ENCODE results near the gene PRDM16. TPM values are rescaled to one million over a fixed set of nuclear protein-coding genes. Genes with fewer than 3 reads are reported as not detected.
"Not testable (repeated sequence)": the region's sequence is repeated elsewhere in the genome, so short reads cannot be mapped to it uniquely, and the experiment has no call there.

The PRDM16 gene
- total RNA-seq, 1 donor from 2014 or later = 0.13 TPM

DNA sequence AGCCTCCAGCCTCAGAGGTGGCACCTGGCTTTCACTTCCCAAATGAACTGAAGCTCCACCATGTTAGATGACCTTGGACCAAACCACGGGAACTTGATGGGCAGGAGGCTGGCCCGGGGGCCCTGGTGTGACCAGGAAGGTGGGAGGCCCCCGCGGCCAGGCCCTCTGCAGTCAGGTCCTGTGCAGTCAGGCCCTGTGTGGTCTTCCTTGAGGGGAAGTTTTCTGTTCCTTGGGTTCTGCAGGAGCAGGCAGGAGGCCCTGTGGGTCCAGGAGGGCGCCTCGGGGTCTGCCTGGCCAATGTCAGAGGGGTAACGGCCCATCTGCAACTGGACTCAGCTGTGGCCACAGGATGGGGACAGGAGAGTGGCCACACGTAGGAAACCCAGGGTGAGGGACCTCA is 13.0 kb downstream of the PRDM16 start:
- DNase-seq (ENCODE audit: low read depth, low spot score) = no peak

DNA sequence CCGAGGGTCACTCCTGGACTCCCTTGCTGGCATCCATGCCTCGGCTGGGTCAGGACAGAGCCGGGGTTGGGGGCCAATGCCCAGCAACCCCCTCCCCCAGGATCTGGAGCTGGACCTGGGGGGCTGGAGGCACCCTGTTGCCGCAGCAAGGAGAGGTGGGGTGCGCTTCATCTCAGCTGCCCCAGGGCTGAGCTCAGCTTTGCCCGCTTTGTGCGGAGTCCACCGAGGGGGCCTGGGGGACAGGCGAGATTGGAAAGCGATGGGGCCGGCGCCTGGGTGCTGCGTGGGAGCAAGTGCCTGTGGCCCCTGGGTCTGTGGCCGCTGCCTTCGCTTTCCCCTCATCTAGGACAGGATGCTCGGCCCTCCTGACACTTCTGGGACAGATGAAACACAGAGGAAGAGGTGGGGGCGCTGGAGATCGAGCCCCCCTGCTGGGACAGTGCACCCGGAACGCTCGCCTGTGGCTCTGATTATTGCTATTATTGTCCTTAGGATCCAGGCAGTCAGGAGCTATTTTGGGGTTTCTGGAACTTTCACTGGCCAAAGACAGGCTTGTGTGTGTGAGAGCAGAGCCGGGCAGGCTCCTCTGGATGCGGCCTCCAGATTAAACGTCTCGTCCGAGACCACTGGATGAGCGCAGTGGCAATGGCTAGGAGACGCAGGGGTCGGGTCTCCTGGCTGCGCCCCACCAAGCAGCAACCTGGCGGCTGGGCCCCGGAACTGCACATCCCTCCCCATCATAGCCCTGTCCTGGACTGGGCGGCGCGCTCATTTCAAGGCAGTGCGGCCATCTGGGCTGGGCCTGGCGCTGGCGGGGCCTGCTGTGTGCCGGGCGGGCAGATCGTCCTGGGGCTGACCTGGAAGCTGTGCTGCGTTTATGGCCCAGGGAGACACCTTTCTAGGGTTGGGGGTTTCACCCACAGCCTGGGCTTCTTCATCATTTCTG is 13.8 kb downstream of the PRDM16 start:
- no peak for DNase-seq (ENCODE audit: low read depth, low spot score)

DNA sequence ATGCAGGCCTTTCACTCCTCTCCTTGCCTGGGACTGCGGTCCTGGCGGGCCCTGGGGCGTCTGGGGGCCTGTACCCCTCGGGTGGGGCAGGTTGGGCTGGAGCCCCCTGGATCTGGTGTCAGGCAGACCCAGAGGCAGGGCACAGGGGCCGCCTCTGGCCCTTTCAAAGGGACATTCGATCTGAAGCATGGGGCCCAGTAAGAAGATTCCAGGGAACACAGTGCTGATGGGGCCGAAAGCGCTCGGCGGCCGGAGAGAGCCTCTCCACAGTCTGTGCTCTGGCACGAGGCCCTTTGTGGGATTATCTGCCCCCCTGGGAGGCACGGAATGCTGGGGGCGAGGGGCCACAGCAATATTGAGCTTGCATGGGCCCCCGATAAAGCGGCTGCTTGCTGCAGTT is 15.2 kb downstream of the PRDM16 start:
- no peak for DNase-seq (ENCODE audit: low read depth, low spot score)

DNA sequence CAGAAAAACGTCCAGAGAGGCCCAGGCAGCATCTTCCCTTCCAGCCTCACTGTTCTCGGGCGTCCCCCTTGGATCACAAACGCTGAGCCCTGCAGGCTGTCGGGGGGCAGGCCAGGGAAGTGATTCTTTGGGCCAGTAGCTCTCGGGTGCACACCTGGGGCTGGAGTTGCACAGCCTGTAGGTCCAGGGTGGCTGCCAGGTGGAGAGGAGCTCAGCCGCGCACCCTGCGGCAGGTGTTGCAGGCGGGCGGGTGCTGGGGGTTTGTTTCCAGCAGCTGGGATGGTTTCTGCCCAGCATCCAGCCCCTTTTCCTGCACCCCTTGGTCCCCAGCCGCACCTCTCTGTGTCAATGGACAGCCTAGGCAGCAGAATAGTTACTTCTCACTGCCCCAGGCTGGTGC is 15.7 kb downstream of the PRDM16 start:
- DNase-seq (ENCODE audit: low read depth, low spot score) = no peak

DNA sequence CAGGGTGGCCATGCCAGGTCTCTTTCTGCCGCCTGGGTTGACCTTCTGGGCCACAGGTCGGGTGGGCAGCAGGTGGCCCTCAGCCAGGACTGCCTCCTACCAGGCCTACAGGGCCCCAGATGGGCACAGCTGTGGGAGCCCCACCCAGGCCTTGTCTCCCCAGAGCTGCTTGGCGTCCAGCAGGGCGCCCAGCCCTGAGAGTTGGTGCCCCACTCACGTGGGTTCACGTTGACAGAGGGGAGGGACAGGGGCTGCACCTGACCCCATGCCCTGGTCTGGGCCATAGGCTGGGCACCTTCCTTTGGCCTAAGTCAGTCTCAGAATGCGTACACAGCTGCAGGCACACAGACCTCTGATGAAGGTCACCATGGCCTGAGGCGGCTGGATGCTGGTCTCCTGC is 16.7 kb downstream of the PRDM16 start:
- no peak for DNase-seq (ENCODE audit: low read depth, low spot score)

DNA sequence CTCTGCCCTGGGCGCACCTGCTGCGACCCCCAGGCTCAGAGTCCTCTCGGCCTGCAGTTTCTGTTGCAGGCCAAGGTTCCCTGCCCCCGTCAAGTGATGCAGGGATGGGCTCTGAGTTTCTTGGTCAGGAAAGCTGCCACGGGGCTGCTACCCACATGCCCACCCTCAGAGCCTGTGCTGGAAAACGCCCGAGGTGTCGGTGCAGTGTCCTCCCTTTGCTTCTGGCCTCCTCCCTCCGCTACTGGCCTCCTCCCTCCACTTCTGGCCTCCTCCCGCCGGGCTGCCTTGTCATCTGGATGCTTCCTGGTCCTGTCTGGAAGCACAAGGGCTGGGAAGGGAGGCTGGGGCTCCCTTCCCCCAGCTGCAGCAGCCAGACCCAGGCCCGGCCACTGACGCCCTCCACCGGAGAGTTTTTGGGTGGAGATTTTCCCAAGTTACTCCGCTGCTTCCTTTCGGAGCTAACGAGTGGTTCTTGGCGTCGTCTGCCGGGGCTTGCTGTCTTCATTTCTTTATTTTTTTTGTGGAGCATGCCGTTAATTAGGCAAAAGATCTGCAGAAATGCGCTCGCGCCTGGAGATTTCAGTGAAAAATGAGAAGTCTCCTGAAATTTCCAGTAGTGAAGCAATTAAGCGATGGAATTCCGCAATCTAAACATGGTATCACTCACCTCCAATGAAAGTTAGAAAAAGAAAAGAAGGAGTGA is 17.4 kb downstream of the PRDM16 start:
- no peak for DNase-seq (ENCODE audit: low read depth, low spot score)

DNA sequence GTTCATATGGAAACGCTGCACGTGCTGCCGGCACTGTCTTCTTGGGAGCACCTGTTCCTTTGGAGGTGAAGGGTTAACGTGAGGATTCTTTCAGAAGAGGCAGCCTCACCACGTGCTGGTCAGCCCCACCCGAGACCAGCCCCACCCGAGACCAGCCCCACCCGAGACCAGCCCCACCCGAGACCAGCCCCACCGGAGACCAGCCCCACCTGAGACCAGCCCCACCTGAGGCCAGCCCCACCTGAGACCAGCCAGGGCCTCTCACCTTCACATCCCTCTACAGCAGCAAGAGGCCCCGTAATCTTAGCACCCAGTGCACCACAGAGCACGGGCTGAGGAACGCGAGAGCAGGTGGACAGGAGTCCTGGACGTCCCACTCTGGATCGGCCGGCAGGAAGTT is 18.0 kb downstream of the PRDM16 start:
- no peak for DNase-seq (ENCODE audit: low read depth, low spot score)

DNA sequence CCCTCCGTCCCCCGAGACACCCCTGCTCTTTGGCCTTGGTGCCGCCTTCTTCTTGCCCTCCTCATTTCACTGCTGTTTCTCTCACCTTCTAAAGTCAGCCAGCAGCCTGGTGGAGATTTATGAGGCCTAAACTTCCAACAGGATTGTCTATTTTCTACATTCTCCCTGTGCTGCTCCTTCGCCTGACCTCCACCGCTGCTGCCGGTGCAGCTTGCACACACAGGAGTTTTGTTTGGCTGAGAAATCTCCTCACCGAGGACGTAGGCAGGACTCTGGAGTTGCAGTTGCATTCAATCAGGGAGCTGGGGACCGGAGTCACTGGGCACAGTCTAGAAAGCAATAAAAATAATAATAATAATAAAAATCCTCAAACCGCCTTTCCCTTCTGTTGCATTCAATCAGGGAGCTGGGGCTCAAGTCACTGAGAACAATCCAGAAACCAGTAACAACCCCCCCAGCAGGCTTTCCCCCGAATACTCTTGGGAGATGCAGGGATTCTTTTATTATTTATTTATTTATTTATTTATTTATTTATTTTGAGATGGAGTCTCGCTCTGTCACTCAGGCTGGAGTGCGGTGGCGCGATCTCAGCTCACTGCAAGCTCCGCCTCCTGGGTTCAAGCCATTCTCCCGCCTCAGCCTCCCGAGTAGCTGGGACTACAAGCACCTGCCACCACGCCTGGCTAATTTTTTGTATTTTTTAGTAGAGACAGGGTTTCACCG is 19.1 kb downstream of the PRDM16 start:
- not testable (repeated sequence) for DNase-seq (ENCODE audit: low read depth, low spot score)

DNA sequence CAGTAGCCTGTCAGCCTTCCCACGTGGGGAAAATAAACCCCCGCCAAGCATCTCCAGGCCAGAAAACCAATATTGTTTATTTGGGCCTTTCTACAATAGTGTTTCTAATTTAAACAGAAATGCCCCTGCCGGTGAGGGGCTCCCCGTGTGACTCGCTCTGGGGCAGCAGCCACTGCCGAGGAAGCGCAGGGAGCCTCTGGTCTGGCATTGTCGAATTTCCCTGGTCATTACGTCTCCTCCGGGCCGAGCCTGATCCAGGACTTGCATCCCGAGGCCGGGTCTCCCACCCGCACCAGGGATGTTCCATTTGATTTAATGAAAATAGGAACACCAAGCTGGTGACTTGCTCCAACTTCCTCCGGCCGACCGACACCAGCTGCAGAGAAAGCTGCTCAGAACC is 20.5 kb downstream of the PRDM16 start:
- DNase-seq (ENCODE audit: low read depth, low spot score) = no peak

DNA sequence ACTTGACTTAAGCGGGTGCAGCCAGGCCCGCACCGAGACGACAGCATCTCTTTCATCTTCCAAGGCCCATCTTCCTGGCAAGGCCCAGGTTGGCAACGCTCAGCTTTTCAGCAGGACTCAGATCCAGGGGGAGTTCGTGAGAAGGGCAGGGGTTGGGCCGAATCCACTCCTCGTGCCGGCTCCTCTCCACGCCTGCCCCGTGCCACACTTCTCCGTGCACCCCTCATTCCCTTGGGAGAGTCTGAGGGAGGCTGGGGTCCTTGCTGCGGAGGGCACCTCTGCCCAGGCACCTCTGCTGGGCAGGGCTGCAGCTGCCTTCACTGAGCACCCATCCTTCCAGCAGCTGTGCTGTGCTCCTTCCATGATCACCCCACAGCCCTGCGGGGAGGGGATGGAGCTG is 22.3 kb downstream of the PRDM16 start:
- no peak for DNase-seq (ENCODE audit: low read depth, low spot score)

DNA sequence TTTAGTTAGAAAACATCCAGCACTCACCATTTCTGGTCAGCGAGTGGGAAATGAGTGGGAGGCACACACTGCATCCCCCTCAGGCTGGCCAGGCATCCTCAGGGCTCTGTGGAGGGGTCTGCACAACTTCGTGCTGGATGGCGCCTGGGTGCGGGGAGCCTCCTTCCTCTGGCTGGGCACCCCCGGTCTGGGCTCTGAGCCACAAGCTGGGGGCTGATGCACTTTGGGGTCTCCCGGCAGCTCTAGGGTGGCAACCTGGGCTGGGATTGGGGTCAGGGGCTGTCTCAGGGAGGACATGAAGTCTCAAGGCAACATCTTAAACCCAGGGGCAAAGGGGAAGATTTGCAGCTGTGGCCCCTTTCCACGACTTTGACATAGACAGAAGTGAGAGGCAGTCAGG is 23.5 kb downstream of the PRDM16 start:
- no peak for DNase-seq (ENCODE audit: low read depth, low spot score)

DNA sequence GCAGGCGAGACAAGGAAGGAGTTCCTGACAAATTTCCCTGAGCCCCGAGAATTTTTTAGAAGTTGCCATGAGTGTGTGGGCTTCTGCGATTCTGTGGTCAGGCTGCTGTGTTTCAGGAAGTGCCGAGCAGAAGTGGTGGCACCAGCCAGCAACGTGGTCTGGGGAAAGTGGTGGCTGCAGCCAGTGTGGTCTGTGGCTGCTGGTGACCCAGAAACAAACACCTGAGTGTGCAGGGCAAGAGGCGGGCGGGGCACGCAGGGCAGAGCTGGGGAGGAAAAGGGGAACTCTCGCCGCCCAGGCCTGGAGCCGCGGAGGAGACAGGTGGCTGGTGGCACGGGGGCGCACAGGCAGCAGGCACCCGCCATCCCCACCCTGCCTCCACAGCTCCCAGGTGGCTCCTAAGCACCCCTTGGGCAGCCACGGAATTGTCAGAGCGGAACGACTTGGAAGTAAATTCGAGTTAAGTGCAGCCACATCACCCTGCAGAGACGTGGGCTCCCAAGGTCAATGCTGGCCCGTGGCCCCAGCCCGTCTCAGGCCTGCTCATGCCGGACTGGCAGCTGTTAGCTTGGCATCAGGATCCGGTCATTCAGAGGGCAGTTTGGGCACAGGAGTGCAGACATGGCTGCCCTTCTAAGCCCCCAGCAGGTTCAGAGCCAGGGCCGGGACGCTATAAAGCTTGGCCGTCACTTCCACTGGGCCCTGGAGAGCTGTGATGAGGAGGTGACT is 25.1 kb downstream of the PRDM16 start:
- no peak for DNase-seq (ENCODE audit: low read depth, low spot score)

DNA sequence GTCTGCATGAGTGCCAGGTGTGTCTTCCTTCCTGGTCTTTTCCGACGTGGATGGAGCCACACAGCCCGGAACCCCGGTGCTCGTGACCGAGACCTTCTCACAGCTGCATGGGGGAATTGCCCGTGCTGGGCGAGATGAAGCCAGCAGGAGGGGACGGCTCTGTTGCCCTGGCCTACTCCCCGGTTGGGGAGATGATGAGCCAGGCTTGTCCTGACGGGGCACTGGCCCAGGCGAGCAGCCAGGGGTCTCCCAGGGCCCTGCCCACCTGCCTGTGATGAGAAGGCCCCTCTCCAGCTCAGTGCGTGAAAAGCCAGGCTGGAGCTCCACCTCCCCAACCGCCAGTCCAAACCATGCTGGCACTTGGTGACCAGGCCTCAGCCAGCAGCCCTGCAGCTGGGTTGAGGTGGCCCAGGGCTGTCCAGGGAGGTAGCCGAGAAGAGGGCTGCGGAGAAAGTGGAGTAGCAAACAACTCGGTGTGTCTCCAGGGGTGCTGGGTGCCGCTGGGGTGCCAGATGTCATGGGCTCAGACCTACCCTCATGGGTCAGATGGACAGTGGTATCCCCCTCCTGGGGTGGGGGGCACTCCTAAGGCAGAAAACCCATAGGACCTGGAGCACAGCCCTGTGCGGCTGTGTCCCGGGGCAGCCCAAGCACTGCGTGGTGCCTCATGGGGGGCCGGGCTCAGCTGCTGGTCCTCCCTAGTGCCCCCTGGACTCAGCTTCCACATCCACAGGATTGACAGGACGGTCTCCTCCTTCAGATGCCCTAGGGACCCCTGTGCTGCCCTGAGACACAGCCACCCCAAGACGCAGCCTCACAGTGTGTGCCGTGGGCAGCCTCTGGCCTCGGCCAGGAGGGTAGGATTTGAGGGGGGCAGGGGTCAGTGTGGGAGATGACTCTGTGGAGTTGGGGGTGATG is 26.1 kb downstream of the PRDM16 start:
- DNase-seq (ENCODE audit: low read depth, low spot score) = no peak

DNA sequence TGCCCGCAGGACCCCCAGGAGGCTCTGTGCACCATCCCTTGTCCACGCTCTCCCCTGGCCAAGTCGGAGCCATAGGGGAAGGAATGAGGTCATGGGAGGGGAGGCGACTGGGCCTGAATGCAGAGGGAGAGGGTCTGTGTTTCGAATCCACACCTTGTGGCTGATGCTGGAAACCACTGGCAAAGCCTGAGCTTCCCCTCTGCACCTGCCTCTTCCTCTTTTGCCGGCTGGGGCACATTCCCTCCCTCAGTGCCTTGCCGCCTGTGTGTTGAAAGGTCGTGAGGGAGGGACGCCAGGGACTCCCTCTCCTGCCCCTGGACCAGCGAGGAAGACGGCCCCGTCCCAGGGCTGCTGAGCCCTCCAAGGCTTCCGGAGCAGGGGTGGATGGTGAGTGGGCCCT is 27.3 kb downstream of the PRDM16 start:
- no peak for DNase-seq (ENCODE audit: low read depth, low spot score)

DNA sequence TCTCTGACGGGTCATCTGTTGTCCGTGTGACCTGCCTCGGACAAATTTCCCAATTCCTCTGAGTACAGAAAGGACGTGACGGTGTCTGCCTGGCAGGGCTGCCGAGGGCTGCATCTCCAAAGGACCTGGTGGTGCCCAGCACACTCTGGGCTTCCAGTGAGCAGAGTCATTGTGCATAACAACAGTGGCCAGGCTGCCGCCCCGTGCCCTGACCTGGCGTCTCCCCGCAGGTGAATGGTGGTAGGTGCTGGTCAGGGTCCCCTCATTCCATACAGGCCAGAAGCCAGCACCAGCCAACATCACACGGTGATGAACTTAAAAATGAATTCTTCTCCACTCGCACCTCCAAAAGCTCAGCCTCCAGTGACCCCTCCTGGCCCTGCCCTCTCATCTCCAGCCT is 28.2 kb downstream of the PRDM16 start:
- no peak for DNase-seq (ENCODE audit: low read depth, low spot score)

DNA sequence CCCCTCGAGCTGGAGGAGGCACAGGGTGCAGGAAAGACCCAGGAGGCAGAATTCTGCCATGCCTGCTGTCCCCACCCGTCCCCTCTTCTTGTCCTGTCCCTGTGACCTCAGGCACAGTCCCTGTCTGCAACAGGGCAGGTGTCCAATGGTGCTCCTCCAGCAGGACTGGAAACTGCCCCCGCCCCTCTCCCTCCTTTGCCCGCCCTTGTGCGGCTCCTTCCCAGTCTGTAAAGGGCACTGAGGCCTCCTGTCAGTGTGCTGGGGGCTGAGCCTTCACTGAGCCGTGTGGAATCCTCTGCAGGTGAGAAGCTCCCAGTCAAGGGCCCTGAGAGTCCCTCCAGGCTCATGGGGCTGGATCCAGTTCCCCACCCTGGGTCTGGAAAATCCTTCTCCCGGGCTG is 28.9 kb downstream of the PRDM16 start:
- no peak for DNase-seq (ENCODE audit: low read depth, low spot score)

DNA sequence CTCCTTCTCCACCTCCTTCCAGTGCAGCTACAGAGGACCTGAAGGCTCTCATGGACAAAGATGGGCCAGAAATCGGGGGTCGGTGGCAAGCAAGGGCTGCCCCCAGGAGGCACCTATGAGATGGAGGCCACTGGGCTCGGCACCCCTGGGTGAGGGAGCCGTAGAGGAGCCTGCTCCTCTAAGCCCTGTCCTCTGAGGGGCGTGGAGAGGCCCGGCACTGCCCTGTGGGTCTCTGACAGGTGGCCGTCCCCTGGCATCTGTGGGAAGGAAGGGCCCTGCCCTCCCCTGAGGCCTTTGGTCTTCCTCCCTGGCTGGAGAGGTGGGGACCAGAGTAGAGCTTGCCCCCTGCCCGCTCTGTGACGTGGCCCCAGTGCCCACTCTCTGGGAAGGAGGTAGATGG is 30.9 kb downstream of the PRDM16 start:
- no peak for DNase-seq (ENCODE audit: low read depth, low spot score)

DNA sequence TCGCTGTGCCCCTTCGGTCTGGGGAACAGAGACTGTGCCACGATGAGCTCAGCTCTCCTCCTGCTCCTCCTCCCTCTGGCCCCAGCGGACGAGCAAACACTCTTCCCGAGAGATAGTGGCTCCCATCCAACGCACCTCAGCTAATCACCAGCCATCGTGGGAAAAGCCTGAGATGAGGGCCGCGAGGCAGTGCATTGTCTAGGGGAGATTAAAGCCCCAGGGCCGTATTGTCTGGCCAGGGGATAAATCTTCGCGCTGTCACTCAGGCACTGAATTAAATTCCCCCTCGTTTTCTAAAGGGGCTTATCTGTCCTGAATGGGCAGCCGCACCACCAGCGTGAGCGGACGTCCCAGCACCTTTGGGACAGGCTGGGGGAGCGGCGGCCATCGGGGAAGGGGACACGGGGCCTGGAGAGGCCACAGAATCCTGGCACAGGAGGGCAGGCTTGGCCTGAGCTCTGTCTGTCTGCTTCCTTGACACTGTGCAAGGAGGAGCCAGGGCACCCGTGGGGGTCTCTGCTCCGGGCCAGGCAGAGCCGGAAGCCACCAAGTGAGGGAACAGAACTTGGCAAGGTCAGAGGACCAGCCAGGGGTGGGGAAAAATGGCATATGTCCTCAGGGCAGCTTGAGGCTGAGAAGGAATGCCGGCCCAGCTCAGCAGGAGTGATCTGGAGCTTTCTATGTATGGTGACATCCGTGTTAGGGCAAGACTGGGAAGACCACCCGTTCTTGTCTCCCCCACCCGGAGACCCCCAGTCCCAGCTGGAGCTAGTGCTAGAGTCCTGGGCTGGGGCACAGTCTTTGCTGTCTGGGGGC is 32.3 kb downstream of the PRDM16 start:
- no peak for DNase-seq (ENCODE audit: low read depth, low spot score)

DNA sequence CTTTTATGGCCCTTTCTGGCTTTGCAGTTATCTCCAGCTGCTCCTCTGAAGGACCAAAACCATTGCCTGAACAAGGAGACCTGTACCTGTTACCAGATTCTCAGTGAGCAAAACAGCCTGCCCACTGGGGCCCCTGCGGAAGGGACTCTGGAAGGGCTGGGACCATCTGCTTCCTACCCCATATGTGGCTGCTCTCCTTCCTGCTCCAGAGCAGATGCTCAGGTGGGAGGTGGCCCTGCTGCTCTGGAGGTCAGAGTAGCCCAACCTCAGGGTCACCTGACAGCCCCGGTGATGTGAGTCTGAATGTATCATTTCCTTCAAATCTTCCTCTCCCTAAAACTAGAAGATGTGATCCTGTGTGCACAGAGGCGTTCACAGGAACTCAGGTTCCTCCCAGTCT is 33.6 kb downstream of the PRDM16 start:
- DNase-seq (ENCODE audit: low read depth, low spot score) = no peak
